GM23338 (cell line): ENCODE data around the gene PPP1R18. TPM values are rescaled to one million over a fixed set of nuclear protein-coding genes. Genes with fewer than 3 reads are reported as not detected.

Source experiments
- ATAC-seq: fragments of 200-7000 bp; cut with Tn5 transposase; 3 replicates; pipeline ENCODE4 v1.9.1; 2020
- DNase-seq: peaks from one replicate; pipeline ENCODE4 v3.0.0-alpha.2; 2015; ENCODE audit warnings: low spot score
- H2AFZ ChIP-seq: fragments of 200-600 bp; sonication (generic); 2 replicates; pipeline ENCODE4 v1.8.0; 2016; ENCODE audit warnings: antibody characterized with exemption, mild to moderate bottlenecking, moderate library complexity
- H3F3A ChIP-seq: fragments of 200-600 bp; sonication (generic); replicated peaks from 2 replicates; pipeline ENCODE4 v1.8.0; 2017; ENCODE audit warnings: antibody characterized with exemption, mixed run types, low read depth
- H3K27ac ChIP-seq: fragments of 200-600 bp; sonication (generic); 2 replicates; pipeline ENCODE4 v1.6.1; 2016; ENCODE audit warnings: low read depth
- H3K27me3 ChIP-seq: fragments of 200-600 bp; sonication (generic); 2 replicates; pipeline ENCODE4 v1.8.0; 2016; ENCODE audit warnings: mild to moderate bottlenecking, mixed run types, moderate library complexity; ENCODE audit not compliant: insufficient read depth
- H3K36me3 ChIP-seq: fragments of 200-600 bp; sonication (generic); 2 replicates; pipeline ENCODE4 v1.8.0; 2016; ENCODE audit warnings: mild to moderate bottlenecking; ENCODE audit not compliant: insufficient read depth
- H3K4me1 ChIP-seq: fragments of 200-600 bp; sonication (generic); 2 replicates; pipeline ENCODE4 v1.8.0; 2016; ENCODE audit warnings: mild to moderate bottlenecking, moderate library complexity; ENCODE audit not compliant: insufficient read depth
- H3K4me2 ChIP-seq: fragments of 200-600 bp; sonication (generic); 2 replicates; pipeline ENCODE4 v1.7.1; 2017; ENCODE audit warnings: mixed run types
- H3K4me3 ChIP-seq: fragments of 200-600 bp; sonication (generic); 2 replicates; pipeline ENCODE4 v1.6.1; 2016; ENCODE audit warnings: mixed run types
- H3K79me2 ChIP-seq: fragments of 200-600 bp; sonication (generic); replicated peaks from 2 replicates; pipeline ENCODE4 v1.8.0; 2017; ENCODE audit warnings: mild to moderate bottlenecking; ENCODE audit not compliant: insufficient read depth
- H3K9me2 ChIP-seq: fragments of 200-600 bp; sonication (generic); 2 replicates; pipeline ENCODE4 v1.8.0; 2017; ENCODE audit not compliant: insufficient read depth
- H4K20me1 ChIP-seq: fragments of 200-600 bp; sonication (generic); replicated peaks from 2 replicates; pipeline ENCODE4 v1.8.0; 2017; ENCODE audit warnings: mild to moderate bottlenecking; ENCODE audit not compliant: insufficient read depth
- H3K27ac Mint-ChIP-seq: 2 replicates; pipeline ENCODE4 v1.8.0; 2020; ENCODE audit warnings: inconsistent platforms, mild to moderate bottlenecking, moderate library complexity, mixed read lengths
- H3K27me3 Mint-ChIP-seq: 3 replicates; pipeline ENCODE4 v1.8.0; 2022; ENCODE audit warnings: low read depth, mild to moderate bottlenecking, moderate library complexity, mixed read lengths, inconsistent platforms; ENCODE audit not compliant: insufficient read depth, poor library complexity
- H3K36me3 Mint-ChIP-seq: 3 replicates; pipeline ENCODE4 v1.8.0; 2021; ENCODE audit warnings: low read depth, mild to moderate bottlenecking, inconsistent platforms, moderate library complexity, mixed read lengths
- H3K4me1 Mint-ChIP-seq: 3 replicates; pipeline ENCODE4 v1.8.0; 2020; ENCODE audit warnings: mild to moderate bottlenecking, inconsistent platforms, mixed read lengths
- H3K4me3 Mint-ChIP-seq: 3 replicates; pipeline ENCODE4 v1.8.0; 2021; ENCODE audit warnings: moderate library complexity, mild to moderate bottlenecking, inconsistent platforms, mixed read lengths
- H3K9me3 Mint-ChIP-seq: 3 replicates; pipeline ENCODE4 v1.8.0; 2020; ENCODE audit warnings: moderate library complexity, mild to moderate bottlenecking, inconsistent platforms, mixed read lengths
- CREB1 ChIP-seq: fragments of 250-450 bp; sonication (Bioruptor Pico); IDR thresholded peaks from 2 replicates; pipeline ENCODE4 v1.5.0; 2020; ENCODE audit warnings: low read depth, mild to moderate bottlenecking, moderate library complexity
- CTCF ChIP-seq, 2 experiments: fragments of 200-600 bp in 1 of 2; sonication (generic) in 1 of 2; conservative IDR thresholded peaks; 2 replicates each; pipeline versions ENCODE4 v1.5.1 to v1.6.1; 2016 to 2017; ENCODE audit warnings: antibody characterized with exemption in 2 of 2, low read depth in 2 of 2, mild to moderate bottlenecking in 2 of 2, moderate library complexity in 1 of 2
- EZH2 ChIP-seq: fragments of 200-600 bp; sonication (generic); IDR thresholded peaks from one replicate; pipeline ENCODE4 v1.8.0; 2017; ENCODE audit warnings: antibody characterized with exemption, mild to moderate bottlenecking, low read depth; ENCODE audit not compliant: unreplicated experiment
- EZH2phosphoT487 ChIP-seq: fragments of 200-600 bp; sonication (generic); IDR thresholded peaks from one replicate; pipeline ENCODE4 v1.8.1; 2018; ENCODE audit warnings: antibody characterized with exemption; ENCODE audit not compliant: unreplicated experiment
- JUNB ChIP-seq: IDR thresholded peaks from one replicate; pipeline ENCODE4 v1.6.1; 2016; ENCODE audit warnings: antibody characterized with exemption; ENCODE audit not compliant: unreplicated experiment
- NANOG ChIP-seq: IDR thresholded peaks from 2 replicates; pipeline ENCODE4 v1.6.1; 2016; ENCODE audit warnings: antibody characterized with exemption, borderline replicate concordance
- POLR2AphosphoS5 ChIP-seq: IDR thresholded peaks from 2 replicates; pipeline ENCODE4 v1.6.1; 2016; ENCODE audit warnings: antibody characterized with exemption, low read depth
- STAT1 ChIP-seq: IDR thresholded peaks from one replicate; pipeline ENCODE4 v1.6.1; 2016; ENCODE audit warnings: antibody characterized with exemption; ENCODE audit not compliant: unreplicated experiment
- ZNF114 ChIP-seq: fragments of 250-450 bp; sonication (Bioruptor Pico); IDR thresholded peaks from 2 replicates; pipeline ENCODE4 v1.5.0; 2020; ENCODE audit warnings: mild to moderate bottlenecking, moderate library complexity
- ZNF331 ChIP-seq: fragments of 250-450 bp; sonication (Bioruptor Pico); IDR thresholded peaks from 2 replicates; pipeline ENCODE4 v1.5.0; 2020; ENCODE audit warnings: low read depth, mild to moderate bottlenecking, moderate library complexity
- polyA plus RNA-seq: library from polyadenylated mRNA; unstranded; fragments of >200 nt; fragmentation: Nextera tagmentation; extraction: Ambion mirVana; gene quantifications from 2 replicates; pipeline ENCODE4 v1.2.1, GENCODE V29; 2016
- total RNA-seq: library from RNA; depleted of rRNA; stranded (reverse); fragments of >200 nt; shearing (Covaris generic); gene quantifications from 2 replicates; pipeline ENCODE4 v1.2.3, GENCODE V29; 2014
- TF ChIP-seq, protein P1 (sequence below): IDR thresholded peaks from 2 replicates; pipeline ENCODE4 v1.6.1; 2016; ENCODE audit warnings: antibody characterized with exemption
- TF ChIP-seq, protein P2 (sequence below): IDR thresholded peaks from one replicate; pipeline ENCODE4 v1.6.1; 2018; ENCODE audit warnings: antibody characterized with exemption; ENCODE audit not compliant: unreplicated experiment

The PPP1R18 gene
- total and polyA plus RNA-seq, 2 experiments from 2014 or later = 17.1 to 19.2 TPM

DNA sequence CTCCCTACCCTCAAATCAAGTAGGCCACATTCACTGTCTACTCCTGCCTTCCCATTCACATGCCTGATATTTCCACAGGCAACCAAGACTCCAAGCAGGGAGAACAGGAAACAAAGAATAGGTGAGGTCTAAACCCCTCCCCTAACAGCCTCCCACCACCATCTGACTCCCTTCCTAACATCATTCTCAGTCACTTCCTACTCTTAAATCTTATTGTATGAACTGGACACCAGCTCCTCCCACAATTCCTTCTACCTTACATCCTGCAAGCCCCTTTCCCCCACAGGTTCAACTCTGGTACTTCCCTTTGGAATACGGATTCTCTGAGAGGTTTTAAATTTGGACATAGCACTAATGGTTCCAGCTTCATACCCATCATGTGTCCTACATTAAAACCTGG lies 40.5 kb downstream of the PPP1R18 start (continued):
- TF ChIP-seq CTCF (conservative IDR thresholded peaks at IDR 0.05; ENCODE audit: low read depth in 2 of 2) (no peak), JUNB (no peak), CREB1 (CRISPR knock-in tag) (no peak), ZNF114 (CRISPR knock-in tag) (no peak), STAT1 (no peak), ZNF331 (CRISPR knock-in tag) (no peak)
- TF ChIP-seq, protein P1, sequence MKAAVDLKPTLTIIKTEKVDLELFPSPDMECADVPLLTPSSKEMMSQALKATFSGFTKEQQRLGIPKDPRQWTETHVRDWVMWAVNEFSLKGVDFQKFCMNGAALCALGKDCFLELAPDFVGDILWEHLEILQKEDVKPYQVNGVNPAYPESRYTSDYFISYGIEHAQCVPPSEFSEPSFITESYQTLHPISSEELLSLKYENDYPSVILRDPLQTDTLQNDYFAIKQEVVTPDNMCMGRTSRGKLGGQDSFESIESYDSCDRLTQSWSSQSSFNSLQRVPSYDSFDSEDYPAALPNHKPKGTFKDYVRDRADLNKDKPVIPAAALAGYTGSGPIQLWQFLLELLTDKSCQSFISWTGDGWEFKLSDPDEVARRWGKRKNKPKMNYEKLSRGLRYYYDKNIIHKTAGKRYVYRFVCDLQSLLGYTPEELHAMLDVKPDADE = no peak

DNA sequence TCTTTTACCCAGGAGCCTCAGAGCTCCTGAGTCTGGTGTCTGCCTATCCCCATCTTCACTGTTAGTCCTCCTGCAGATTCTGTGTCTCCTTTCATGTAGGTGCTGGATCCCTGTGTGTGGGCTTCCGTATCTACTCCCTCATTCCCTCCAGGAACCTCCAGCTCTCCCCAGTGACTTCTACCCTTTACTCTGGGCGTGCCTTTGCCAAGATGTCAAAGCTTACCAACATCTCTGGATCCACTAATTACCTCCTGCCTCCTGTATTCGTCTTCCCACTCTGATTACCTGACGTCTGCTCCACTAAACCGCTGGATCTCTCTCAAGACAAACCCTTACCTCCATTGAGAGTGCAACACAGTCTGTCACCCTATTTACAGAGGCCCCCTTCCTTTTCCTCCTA lies 41.7 kb downstream of the PPP1R18 start:
- no peak overlapping the region; the same call in 1 of the 2 replicates for H3K27ac Mint-ChIP-seq
- Histone ChIP-seq H3K4me2 (no peak overlapping the region), H3K9me2 (no peaks in the 10 kb centered on the region), H3K79me2 (peaks cover 30% of the 10 kb centered on the region), H4K20me1 (peaks cover 9% of the 10 kb centered on the region; the same call in 1 of the 2 replicates), H2AFZ (no peak overlapping the region), H3K4me1 (peaks cover 17% of the 10 kb centered on the region), H3F3A (no peaks in the 10 kb centered on the region), H3K36me3 (peaks cover 4% of the 10 kb centered on the region; the same call in 1 of the 2 replicates), H3K4me3 (no peak overlapping the region), H3K27ac (no peak overlapping the region), H3K27me3 (no peaks in the 10 kb centered on the region)
- peaks cover 12% of the 10 kb centered on the region for H3K27me3 Mint-ChIP-seq
- peaks cover 46% of the 10 kb centered on the region for H3K36me3 Mint-ChIP-seq
- DNase-seq (no peak), ATAC-seq (no peak)
- no peak overlapping the region; the same call in 2 of the 3 replicates for H3K4me3 Mint-ChIP-seq
- no peaks in the 10 kb centered on the region for H3K9me3 Mint-ChIP-seq
- peaks cover 16% of the 10 kb centered on the region for H3K4me1 Mint-ChIP-seq
- TF ChIP-seq EZH2phosphoT487 (no peak), ZNF114 (CRISPR knock-in tag) (no peak), EZH2 (no peak), CTCF (conservative IDR thresholded peaks at IDR 0.05; ENCODE audit: low read depth in 2 of 2) (no peak), STAT1 (no peak), POLR2AphosphoS5 (no peak), CREB1 (CRISPR knock-in tag) (no peak), ZNF331 (CRISPR knock-in tag) (no peak), NANOG (no peak)
- TF ChIP-seq, protein P1 = no peak
- TF ChIP-seq, protein P2, sequence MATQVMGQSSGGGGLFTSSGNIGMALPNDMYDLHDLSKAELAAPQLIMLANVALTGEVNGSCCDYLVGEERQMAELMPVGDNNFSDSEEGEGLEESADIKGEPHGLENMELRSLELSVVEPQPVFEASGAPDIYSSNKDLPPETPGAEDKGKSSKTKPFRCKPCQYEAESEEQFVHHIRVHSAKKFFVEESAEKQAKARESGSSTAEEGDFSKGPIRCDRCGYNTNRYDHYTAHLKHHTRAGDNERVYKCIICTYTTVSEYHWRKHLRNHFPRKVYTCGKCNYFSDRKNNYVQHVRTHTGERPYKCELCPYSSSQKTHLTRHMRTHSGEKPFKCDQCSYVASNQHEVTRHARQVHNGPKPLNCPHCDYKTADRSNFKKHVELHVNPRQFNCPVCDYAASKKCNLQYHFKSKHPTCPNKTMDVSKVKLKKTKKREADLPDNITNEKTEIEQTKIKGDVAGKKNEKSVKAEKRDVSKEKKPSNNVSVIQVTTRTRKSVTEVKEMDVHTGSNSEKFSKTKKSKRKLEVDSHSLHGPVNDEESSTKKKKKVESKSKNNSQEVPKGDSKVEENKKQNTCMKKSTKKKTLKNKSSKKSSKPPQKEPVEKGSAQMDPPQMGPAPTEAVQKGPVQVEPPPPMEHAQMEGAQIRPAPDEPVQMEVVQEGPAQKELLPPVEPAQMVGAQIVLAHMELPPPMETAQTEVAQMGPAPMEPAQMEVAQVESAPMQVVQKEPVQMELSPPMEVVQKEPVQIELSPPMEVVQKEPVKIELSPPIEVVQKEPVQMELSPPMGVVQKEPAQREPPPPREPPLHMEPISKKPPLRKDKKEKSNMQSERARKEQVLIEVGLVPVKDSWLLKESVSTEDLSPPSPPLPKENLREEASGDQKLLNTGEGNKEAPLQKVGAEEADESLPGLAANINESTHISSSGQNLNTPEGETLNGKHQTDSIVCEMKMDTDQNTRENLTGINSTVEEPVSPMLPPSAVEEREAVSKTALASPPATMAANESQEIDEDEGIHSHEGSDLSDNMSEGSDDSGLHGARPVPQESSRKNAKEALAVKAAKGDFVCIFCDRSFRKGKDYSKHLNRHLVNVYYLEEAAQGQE = no peak
